Fibroblast of skin of abdomen (primary cell): ENCODE measurements around the gene CDC42SE2.
"Not testable (repeated sequence)": the region's sequence is repeated elsewhere in the genome, so short reads cannot be mapped to it uniquely, and the experiment has no call there.

Experiments
- DNase-seq: peaks from one replicate; pipeline ENCODE4 v3.0.0-alpha.2; 2013

The CDC42SE2 gene

DNA sequence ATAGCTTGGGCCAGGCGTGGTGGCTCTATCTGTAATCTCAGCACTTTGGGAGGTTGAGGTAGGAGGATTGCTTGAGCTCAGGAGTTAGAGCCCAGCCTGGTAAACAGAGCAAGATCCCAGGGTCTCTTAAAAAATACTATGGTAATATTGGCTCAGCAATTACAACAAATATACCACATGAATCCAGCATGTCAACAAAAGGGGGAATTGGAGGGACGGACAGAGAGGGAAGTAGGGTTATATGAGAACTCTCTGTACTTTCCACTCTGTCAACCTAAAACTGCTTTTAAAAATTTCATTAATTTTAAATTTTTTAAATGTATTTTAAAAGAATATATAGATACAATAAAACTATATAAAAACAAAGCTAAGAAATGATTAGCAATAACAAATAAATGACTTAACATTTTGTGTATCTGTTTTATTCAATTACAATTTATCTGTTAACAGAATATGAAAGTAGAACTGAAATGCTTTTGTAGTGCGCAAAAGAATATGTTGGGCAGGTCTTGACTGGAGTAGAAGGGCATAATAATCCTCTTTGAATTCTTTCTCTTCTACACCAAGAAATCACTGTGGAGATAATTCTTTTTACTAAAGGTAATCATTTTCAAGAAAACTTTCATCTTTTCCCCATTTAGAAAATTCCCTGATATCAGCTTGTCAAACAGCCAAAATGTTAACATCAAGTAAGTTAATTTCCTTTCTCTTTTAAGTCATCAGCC, 12.9 kb upstream of the CDC42SE2 start:
- DNase-seq: no peak

DNA sequence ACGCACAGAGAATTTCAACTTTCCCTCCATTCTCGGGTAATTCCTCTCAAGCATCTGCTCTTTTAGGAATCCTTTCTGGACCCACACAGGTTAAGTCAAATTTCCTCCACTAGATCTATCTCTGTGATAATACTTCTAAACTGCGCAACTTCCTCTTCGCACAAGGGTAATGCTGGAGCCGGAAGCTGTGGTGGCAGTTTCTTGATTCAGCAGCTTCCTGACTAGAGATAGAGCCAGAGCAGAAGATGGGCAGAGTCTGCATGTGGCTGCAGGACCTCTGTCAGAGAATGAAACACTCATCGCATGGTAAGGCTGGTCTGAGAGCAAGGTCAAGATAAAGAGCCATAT, 11.1 kb upstream of the CDC42SE2 start:
- DNase-seq: no peak

DNA sequence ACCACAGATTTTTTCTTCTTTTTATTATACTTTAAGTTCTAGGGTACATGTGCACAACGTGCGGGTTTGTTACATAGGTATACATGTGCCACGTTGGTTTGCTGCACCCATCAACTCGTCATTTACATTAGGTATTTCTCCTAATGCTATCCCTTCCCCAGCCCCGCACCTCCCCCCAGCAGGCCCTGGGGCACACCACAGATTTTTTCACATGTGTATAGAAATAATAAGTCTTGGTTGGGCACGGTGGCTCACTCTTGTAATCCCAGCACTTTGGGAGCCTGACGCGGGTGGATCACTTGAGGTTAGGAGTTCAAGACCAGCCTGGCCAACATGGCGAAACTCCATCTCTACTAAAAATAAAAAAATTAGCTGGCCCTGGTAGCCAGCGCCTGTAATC, 9.8 kb upstream of the CDC42SE2 start:
- DNase-seq: not testable (repeated sequence)

DNA sequence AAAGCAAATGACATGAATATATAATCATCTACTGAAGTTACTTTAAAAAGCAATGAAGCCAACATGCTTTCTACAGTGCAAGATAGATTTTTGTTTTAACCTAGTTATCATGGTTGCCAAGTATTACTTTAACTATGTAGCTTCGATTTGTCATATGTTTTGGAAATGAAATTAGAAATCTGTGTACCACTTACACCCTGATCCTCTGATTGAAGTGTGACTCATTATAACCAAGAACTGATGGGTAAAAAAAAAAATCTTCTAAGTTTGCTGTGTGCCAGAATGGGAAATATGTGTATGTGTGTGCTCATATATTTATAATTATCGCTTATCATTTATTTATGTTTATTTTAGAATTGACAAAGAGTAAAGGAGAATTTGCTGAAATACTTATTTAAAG, 9.1 kb upstream of the CDC42SE2 start:
- no peak for DNase-seq

DNA sequence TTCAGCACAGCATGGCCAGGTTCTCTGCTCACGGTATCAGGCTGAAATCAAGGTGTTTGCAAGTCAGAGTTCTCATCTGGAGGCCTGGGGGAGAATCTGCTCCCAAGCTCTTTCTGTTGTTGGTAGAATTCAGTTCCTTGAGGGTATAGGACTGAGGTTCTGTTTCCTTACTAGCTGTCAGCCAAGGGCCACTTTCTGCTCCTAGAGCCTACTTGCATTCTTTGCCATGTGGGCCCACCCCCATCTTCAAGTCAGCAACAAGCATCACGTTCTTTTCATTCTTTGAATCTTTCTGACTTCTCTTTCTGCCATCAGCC, 7.4 kb upstream of the CDC42SE2 start:
- peak; percentile 27 for DNase-seq

DNA sequence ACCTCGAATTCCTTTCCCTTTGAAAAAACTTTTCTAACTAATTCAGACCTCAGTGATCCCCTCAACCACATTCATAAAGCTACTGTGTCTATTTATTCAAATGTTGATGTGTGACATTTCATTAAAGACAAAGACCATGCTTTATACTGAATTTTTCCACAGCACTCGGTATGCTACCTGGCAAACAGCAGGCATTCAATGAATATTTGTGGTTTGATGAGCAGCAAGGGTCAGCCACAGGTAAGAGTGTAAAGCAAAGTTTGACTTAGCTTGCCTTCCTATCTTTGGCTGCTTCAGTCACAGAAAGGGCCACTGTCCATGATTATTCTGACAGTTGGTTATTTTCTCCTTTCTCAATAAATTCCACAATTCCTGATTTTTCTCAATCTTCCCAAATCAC, 5.1 kb upstream of the CDC42SE2 start:
- DNase-seq: no peak

DNA sequence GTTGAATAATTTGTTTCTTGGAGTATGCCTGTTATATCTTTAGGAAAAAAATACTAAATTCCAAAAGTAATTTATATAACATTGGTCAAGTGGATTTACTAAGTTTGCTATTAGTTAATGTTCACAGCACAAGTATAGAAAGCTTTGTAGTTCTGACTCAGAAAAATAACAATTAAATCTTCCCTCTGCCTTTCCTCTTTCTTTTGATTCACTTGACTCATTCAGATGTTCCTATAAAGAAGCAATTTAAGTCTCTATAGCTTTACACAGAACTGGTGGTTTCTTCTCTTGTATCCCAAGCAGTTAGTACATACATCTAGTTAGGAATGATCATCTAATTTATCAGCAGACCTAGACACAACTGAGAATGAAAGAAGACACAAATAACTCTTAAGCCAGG, 4.5 kb upstream of the CDC42SE2 start:
- no peak for DNase-seq

DNA sequence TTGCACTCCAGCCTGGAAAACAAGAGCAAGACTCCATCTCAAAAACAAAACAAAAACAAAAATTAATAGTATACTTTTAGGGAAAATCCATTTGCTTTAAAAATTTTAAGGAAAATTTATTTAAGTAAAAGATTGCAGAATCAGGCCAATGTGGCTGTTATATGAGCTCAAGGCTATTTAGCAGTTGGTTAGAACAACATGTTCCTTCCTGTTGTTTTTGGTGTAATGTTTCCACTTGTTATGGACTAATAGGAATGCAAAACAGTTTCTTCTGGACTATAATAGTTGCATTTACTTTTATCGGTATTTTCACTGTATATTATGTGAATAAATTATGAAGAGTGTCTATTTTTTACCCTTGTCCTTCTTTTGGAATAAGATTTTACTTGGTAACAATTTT, 3.0 kb upstream of the CDC42SE2 start:
- no peak for DNase-seq

DNA sequence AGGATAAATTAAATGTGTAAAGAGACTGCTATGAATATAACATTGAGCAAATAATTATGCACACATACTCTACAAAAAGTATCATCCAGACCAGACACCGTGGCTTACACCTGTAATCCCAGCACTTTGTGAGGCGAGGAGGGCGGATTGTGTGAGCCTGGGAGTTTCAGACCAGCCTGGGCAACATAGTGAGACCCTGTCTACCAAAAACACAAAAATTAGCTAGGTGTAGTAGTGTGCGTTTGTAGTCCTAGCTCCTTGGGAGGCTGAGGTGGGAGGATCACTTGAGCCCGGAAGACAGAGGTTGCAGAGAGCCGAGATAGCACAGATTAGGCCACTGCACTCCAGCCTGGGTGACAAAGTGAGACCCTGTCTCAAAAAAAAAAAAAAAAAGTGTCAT, 2.4 kb upstream of the CDC42SE2 start:
- DNase-seq: no peak

DNA sequence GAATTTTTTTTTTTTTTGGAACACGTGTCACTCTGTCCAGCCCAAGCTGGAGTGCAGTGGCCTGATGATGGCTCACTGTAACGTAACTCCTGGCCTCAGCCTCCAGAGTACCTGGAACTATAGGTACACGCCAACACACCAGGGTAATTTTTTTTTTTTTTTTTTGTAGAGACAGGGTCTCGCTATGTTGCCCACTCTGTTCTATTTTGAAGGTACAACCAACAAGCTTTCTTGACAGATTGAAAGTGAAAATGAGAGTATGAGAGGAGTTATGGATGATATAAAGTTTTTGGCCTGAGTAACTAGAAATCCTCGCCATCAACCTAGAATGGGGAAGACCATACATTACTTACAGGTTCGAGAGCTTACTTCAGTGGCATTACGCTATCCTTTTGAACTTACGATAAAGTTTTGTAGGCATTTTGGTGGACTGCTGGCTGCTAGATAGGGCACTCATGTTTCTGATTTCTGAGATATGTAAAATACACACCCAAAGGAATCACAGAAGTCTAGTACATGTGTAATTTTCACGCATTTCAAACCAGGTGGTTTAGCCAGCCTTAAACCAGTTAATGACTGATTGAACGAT, 806 bp upstream of the CDC42SE2 start:
- no peak for DNase-seq

DNA sequence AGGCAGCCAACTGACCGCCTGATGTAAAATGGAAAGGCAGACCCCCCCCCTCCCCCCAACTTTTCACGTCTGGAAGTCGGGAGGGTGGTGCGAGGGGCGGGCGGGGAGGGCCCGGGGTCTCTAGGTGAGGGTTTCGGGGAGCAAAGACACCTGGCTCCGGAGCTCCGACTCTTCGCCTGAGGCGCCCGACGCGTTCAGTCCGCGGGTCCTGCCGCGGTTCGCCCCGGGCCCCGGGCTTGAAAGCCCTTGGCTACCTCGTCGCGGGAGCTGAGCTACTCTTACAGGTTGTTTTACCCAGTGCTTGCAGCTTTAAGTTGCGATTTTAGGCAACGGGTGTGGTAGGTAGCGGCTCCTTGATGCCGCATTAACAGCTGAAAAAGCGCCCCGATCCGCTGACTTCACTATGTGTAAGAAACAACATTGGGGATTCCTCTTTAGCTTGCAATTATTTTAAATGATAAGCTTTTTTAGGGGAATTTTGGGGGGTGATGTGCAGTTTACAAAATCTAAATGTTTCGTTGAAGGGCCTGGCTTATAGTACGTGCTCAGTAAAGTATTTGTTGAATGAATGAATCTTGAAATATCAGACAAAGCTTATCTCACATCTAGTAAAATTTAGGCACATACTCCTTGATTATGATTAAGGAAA, 722 bp downstream of the CDC42SE2 start:
- DNase-seq: peak; percentile 16

DNA sequence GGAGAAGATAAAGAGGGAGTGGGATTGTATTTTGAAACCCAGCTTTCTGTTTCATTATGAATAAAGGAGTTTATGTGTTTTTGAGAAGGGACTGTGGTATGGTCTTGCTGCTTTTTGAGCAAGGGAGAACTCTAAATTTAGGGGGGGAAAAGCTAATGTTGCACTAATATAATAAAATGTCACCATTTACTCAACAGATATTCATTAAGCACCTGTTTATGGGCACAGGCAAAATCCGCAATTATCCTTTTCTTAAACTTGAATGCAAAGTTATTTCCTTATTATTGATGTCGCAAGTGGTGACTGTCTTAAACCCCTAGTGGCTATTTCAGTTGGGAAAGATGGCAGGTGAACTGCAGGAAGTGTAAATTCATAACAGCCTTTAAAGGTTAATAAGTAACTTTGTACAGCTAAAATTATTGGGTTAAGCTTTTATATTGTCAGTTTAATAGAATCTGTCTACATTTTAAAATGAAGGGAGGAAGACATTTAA, 1.5 kb downstream of the CDC42SE2 start:
- no peak for DNase-seq

DNA sequence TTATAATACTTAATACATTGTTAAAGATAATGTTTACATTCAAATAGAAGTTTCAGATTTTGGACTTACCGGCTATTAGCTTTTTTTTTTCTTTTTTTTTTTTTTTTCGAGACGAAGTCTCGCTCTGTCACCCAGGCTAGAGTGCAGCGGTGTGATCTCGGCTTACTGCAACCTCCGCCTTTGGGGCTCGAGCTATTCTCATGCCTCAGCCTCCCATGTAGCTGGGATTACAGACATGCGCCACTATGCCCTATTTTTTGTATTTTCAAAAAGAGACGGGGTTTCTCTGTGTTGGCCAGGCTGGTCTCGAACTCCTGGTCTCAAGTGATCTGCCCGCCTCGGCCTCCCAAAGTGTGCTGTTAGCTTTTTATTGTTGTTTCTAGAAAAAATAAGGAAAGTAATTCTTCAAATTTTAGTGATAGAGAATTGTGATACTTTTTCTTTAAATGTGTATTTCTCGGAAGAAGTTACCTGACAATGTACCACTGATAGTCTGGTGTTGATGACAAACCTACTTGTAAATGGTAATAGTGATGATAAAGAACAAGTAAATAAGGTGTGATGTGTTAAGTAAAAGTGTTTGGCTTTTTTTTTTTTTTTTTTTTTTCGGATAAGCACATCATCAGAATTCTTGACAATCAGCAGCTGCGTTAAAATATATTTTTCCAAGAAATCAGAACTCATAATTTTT, 2.7 kb downstream of the CDC42SE2 start:
- DNase-seq: no peak

DNA sequence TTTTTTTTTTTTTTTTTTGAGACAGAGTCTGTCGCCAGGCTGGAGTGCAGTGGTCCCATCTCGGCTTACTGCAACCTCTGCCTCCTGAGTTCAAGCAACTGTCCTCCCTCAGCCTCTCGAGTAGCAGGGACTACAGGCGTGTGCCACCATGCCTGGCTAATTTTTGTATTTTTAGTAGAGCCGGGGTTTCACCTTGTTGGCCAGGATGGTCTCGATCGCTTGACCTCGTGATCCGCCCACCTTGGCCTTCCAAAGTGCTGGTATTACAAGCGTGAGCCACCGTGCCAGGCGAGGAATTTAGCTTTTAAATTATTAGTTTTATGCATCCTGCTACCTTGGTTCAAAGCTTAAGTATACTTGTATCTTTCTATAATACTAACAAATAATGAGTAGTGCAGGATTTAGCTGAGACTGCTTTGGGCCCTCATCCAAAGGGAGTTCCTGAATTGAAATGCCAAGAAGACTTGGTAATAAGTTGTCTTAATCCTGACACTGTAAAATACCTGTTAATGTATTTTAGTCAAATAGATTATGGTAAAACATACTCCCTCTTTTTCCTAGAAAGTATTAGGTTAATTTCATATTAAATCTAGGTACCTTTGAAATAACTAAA, 5.0 kb downstream of the CDC42SE2 start:
- no peak for DNase-seq

DNA sequence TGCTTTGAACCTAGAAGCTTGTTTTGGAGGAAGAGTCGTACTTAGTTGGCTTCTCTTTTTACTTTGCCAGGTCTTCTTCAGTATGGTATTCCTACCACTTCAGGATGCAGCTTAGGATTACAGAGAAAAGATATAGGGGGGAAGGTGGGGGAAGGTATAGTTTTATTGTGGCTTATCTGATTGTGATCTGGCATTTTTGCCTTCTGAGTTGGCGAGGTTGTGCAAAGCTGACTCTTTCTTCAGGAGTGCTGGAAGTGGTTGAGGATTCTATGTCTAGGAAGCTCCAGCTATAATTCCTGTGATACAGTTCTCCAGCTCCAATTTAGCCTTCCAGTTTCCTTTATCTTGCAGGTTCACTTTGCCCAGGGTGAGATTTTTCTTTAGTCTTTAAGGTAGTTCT, 7.0 kb downstream of the CDC42SE2 start:
- peak; percentile 78 for DNase-seq

DNA sequence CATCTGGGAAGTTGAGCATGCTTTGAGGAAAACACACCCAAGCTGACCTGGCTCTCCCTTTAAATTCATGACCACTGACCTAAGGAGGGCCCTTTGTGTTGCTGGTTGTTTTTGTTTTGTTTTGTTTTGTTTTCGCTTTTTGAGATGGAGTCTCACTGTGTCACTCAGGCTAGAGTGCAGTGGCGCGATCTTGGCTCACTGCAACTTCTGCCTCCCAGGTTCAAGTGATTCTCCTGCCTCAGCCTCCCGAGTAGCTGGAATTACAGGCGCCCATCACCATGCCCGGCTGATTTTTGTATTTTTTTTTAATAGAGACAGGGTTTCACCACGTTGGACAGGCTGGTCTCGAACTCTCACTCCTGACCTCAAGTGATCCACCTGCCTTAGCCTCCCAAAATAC, 8.0 kb downstream of the CDC42SE2 start:
- not testable (repeated sequence) for DNase-seq

DNA sequence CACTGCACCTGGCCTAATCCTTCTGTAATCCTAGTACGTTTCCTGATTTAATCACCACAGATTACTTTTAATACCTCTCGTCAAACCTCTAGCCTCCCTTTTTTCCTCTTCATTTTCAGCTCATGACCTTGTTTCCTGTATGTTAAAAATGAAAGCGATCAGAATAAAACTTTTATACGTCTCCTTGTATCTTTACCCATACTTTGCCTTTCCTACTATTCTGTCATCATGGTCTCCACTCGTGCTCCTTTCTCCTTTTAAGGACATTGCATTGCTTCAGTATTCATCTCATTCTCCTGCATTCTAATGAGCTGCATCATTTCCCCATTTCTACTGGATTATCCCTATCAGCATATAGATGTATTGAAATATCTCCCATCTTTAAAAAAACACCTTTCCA, 8.5 kb downstream of the CDC42SE2 start:
- peak; percentile 70 for DNase-seq

DNA sequence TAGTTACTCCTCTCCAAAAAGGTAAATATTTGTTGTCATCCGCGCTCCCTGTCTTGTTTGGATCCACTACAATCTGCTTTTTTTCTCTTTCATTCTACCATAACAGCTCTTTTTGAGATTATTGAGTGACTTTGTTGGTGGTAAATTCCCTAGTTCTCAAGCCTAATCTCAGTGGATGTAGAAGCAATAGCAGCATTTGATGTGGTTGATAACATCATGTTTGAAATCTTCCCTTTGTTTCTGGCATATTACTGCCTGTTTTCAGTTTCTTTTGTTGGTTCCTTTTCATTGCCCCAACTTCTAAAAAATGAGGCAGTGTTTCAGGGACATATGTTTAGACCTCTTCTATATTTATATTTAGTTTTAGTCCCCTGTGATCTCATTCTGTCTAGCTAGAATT, 8.9 kb downstream of the CDC42SE2 start:
- no peak for DNase-seq

DNA sequence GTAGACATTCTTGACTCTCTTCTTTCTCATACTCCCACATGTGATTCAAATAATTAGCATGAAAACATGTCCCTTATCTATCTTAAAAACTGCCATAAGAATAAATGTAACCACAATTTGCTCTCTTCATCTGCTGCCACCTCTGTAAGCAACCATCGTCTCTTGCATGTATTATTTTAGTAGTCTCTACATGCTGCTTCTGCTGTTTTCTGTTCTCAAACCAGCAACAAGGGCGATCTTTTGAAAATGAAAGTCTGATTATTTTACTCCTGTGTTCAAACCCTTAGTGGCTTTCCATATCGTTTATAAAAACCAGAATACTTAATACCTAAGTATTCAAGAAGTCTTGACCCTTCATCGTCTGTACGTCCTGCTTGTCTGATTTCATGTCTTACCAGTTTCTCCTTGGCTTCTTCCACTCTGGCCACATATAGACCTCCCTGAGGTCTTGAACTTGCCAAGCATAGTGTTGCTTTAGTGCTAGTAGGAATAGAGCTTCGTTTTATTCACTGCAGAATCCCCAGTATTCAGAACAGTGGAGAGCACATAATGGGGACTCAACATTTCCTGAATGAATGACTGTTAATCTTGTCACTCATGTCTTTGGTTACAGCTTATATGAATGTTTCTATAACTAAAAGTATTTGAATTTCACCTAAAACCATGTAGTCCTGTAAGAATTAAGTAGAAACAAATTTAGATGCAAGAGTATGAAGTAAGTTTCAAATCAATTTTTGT, 10.6 kb downstream of the CDC42SE2 start:
- no peak for DNase-seq

DNA sequence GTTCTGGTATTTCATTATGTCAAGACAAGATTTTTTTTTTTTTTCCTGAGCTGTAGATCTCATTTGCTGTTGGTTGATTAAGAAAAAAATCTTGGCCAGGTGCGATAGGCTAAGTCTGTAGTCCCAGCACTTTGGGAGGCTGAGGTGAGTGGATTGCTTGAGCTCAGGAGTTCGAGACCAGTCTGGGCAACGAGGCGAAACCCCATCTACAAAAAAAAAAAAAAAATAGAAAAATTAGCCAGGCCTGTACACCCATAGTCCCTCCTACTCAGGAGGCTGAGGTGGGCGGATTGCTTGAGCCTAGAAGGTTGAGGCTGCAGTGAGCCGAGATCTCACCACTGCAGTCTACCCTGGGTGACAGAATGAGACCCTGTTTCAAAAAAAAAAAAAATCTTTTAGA, 12.2 kb downstream of the CDC42SE2 start:
- DNase-seq: no peak

DNA sequence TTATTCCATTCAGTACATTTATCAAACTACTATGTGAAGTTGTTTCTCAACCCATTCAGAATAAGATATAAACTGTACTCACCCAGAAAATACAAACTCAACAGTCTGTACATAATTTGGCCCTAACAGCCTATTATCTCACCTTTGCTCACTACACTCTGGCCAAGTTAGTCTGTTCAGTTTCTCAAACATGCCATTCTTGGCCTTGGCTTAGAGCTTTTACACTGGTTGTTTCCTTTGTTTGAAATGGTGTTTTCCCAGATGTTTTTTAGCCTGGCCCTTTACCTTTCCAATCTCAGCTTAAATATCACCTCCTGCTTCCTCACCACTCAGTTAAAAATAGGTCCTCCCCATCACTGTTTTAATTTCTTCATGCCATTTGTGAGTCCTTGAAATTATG, 13.6 kb downstream of the CDC42SE2 start:
- DNase-seq: no peak
